GM19351 (cell line): ENCODE measurements around the gene LMOD1.
"Not testable (repeated sequence)": the region's sequence is repeated elsewhere in the genome, so short reads cannot be mapped to it uniquely, and the experiment has no call there.

ENCODE experiments used
- ATAC-seq: cut with Tn5 transposase; IDR thresholded peaks from one replicate; pipeline ENCODE4 v1.9.1; 2021; ENCODE audit warnings: mild to moderate bottlenecking, moderate library complexity; ENCODE audit not compliant: unreplicated experiment

Gene LMOD1

DNA sequence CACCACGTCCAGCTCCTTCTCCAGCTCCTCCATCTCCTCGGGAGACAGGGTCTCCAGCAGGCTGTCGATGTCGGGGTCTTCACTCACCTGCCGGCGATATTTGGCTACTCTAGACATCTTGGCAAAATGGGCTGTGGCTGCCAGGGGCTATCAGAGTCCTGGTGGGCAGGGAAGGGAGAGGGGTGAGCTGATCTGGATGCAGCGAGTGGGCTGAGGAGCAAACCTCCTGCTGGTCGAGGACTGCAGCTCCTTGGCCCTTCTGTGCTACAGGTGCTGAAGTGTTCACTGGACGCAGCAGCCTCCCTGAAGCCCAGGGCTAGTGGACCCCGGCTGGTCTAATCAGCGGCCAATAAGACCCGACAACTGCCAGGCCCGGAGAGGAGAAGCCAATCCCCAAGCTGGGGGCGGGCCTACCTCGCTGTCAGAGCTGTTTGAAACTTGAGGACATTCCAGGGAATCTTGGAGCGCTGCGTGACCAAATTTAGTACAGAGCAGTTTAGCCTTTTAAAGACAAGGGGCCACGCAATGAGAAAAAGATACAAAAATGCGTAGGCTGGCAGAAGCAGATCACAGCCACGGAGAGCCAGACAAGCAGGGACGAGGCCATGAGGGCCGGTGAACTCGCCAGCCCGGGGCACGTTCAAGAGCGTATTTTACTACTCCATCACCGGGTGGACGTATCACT is at the start of gene LMOD1:
LMOD1 (minus strand) TSS at position 325 of the 685 bp plus-strand sequence; CDS start at position 117, 208 bp downstream.
- ATAC-seq: no peak

DNA sequence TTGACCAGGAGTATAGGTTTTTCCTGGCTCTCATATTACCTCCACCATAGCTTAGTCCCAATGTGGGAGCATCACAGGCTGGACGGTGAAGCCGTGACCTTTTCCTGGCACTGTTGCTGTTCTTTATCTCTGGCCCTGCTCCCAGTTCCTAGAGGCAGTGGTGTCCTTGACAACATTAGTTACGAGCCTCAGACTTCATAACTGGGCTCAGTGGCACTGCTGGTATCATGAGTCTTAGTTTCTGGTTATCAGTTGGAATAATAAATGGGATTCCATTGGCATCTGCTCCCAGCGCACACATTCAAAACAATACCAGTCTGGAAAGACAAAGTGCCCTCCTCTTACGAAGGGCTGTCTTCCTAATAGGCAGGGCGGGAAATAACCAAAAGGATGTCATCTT is 44.1 kb upstream of the LMOD1 start:
- no peak for ATAC-seq

DNA sequence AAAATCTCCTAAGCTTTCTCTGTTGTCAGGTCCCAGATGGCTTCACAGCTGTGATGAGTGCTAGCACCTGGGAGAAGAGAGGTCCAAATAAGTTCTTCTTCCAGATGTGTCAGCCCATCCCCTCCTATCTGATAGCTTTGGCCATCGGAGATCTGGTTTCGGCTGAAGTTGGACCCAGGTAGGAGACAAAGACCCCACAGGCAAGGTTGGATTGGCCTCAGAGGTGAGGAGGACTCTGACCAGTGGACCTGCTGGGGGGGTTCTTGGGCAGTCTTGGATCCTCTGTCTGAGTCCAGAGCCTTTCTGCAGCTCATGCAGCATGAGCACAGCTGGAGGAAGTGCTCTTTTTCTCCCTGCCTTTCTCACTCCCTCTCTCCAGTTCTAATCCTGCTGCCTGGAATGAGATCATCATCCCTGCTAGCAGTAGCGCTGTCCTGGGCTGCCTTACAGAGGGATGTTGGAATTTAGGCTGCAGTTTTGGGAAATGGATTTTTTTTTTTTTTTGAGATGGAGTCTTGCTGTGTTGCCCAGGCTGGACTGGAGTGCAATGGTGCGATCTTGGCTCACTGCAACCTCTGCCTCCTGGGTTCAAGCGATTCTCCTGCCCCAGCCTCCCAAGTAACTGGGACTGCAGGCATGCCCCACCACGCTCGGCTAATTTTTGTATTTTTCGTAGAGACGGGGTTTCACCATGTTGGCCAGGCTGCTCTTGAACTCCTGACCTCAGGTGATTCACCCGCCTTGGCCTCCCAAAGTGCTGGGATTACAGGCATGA is 43.2 kb upstream of the LMOD1 start:
- no peak for ATAC-seq

DNA sequence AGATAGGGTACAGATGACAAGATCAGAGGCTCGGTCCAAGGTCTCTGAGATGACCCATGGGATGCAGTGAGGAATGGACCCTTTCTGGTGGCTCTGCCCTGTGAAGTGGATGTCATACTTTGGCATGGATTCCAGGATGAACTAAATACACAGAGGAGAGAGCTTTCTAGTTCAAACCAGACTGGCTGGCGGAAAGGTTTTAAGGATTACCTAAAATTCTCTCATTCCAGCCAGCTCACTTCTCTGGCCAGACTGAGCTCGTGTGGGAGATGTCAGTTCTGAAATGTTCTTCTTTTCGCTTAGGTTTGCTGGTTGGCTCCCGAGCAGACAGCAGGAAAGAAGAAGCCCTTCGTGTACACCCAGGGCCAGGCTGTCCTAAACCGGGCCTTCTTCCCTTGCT is 42.3 kb upstream of the LMOD1 start:
- ATAC-seq: no peak

DNA sequence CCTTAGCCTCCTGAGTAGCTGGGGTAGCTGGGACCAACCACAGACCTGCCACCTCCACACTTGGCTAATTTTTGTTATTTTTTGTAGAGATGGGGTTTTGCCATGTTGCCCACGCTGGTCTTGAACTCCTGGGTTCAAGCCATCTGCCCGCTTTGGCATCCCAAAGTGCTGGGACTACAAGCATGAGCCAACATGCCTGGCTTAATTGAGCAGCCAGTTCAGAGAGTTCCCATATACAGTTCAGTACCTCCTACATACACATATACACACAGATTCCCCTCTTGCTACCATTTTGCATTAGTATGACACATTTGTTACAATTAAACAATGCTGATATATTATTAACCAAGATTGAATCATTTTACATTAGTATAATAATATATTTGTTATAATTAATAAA is 39.0 kb upstream of the LMOD1 start:
- ATAC-seq: no peak

DNA sequence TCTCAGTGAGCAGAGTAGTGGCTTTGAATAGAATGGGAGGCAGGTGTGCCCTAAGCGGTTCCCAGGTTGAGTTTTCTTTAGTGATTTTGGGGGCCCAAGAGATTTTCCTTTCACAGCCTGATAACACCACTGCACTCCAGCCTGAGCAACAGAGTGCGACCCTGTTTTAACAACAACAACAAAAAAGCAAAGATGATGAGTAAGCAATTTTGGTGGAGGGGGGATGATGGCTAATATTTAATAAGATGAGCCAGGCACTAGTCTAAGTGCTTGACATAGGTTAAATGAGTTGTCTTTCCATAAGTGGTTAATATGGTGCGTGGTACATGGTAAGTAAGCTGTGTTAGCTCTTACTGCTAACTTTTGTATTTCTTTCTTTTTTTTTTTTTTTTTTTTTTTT is 38.1 kb upstream of the LMOD1 start:
- no peak for ATAC-seq

DNA sequence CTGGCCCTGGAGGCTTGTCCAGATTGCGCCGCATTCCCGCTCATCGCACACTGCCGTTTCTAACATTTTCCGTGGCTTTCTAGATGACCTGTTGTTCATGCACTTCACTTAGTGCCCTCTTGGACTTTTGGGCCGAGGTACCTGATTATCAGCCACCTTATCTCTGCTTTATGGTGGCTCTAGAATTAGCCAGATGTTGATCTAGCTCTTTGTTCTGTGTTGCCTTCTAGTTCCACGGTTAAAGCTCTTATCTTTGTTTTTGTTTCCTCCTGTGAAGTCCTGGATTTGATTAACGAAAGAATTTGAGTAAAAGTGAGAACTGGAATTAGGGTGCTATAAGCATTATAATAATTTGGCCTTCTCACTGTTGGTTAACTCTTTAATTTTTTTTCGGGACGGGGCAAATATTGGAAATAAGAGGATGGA is 37.0 kb upstream of the LMOD1 start:
- ATAC-seq: no peak

DNA sequence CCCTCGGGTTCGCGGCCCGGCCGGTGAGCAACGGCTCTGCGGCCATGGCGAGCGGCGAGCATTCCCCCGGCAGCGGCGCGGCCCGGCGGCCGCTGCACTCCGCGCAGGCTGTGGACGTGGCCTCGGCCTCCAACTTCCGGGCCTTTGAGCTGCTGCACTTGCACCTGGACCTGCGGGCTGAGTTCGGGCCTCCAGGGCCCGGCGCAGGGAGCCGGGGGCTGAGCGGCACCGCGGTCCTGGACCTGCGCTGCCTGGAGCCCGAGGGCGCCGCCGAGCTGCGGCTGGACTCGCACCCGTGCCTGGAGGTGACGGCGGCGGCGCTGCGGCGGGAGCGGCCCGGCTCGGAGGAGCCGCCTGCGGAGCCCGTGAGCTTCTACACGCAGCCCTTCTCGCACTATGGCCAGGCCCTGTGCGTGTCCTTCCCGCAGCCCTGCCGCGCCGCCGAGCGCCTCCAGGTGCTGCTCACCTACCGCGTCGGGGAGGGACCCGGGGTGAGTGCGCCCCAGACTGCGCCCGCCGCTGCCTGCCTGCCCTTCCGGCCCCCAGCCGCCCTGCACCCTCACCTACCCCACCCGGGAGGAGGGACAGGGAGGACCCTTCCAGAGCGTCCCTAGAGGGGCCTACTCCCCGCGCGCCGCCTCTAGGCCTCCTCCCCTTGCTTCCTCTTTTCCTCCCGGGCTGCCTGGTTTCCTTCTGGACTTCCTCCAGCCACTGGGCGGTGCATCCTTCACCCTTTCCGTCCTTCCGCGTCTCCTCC is 36.5 kb upstream of the LMOD1 start, which contains the start of gene RNPEP:
RNPEP (plus strand) TSS at position 26 of the 757 bp plus-strand sequence; CDS start at position 45, 19 bp downstream.
- peak; percentile 72 for ATAC-seq

DNA sequence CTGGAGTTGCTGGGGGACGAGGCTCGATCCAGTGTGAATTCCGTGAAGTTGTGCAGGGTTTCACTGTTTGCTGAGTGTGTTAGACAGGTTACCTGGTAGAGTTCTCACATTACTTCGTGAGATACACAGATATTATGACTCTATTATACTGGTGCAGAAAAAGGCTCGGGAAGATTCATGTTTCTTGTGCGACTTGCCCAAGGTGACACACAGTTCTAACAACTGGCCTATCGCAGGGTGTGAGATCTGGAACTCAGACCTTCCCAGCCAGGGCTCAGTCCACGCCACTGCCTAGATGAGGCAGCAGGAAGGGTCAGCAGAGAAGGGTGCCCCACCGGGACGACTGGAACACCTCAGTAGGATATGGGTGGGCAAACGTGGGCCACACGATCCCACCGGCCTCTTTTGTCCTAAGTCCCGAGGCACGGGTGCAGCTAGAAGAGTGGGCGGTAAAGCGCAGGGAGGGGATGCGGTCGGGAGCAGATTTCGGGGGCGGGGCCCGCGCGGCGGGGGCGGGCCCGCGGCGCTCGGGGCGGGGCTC is 35.8 kb upstream of the LMOD1 start:
- ATAC-seq: no peak

DNA sequence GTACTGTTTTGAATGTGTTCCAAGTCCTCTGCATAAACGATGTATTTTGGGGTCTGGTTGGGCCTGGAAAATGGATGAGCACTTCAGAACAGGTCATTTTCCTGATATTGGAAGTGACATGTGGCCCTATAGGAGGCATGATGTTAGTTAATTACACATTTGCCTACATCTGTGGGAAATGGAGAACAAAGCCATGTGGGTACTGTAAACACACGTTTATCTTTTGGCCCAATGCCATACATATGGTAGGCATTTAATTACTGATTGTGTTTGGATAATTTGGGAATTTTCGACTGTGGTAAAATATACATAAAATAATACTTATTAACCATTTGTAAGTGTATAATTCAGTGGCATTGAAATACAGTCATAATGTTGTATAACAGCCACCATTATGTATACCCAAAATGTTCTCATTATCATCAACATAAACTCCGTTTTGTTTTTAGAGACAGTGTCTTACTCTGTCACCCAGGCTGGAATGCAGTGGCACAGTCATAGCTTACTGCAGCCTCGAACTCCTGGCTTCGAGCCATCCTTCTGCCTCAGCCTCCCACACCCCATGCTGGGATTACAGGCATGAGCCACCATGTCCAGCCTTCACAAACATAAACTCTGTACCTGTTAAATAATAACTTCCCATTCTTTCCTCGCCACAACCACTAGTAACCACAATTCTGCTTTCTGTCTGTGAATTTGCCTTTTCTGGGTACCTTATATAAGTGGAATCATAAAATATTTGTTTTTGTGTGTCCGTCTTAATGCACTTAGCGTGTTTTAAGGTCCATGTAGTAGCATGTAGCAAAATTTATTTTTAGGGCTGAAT is 24.2 kb upstream of the LMOD1 start:
- ATAC-seq: no peak

DNA sequence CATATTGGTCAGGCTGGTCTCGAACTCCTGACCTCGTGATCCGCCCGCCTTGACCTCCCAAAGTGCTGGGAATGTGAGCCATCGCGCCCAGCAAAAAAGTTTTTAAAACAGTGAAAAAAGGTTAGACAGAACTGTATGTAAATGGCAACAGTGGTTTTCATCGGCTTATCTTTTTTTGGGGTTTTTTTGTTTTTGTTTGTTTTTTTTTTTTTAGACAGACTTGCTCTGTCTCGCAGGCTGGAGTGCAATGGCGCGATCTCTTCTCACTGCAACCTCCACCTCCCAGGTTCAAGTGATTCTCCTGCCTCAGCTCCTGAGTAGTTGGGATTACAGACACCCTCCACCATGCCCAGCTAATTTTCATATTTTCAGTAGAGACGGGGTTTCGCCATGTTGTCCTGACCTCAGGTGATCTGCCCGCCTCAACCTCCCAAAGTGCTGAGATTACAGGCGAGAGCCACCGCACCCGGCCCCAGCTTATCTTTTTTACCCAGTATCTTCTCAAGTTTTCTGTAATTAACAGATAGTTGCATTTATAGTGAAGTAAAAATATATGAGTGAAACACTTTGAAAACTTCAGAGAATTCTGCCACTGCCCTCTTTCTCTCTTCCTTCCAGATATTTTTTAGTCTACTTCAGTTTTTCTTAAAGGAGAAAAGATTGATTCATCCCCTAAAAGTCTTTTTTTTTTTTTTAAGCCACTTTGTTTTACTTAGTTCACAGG is 22.0 kb upstream of the LMOD1 start:
- no peak for ATAC-seq

DNA sequence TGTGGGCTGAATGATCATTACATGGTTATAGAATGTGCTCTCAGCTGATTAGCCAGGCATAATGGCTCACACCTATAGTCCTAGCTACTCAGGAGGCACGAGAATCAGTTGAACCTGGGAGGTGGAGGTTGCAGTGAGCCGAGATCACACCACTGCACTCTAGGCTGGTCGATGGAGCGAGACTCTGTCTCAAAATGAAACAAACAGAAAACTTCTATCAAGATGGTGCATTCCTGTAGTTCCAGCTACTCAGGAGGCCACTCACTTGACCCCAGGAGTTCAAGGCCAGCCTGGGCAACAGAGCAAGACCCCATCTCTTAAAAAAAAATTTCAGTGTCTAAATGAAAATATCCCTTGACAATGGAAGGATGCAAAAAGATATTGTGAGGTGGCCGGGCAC is 19.8 kb upstream of the LMOD1 start:
- ATAC-seq: no peak

DNA sequence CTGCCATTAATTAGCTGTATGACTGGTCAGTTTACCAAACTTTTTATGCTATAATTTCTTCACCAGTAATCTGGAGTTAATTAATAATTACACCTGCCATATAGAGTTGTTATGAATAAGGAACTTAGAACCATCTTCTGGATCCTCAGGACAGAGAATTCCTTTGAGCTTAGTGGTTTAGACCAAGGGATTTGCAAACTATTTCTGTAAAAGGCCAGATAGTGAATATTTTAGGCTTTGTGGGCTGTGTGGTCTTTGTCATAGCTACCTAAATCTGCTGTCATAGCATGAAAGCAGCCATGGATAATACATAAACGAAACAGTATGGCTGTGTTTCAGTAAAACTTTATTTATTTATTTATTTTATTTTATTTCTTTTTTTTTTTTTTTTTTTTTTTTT is 17.9 kb upstream of the LMOD1 start:
- ATAC-seq: no peak

DNA sequence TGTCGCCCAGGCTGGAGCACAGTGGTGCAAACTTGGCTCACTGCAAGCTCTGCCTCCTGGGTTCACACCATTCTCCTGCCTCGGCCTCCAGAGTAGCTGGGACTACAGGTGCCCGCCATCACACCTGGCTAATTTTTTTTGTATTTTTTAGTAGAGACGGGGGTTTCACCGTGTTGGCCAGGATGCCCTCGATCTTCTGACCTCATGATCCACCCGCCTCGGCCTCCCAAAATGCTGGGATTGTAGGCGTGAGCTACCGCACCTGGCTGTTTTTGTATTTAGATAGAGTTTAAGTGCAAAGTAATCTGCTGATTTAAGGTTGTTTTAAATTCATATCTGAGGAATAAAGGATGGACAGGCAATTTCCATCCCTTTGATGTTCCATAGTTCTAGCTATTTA is 16.0 kb upstream of the LMOD1 start:
- not testable (repeated sequence) for ATAC-seq

DNA sequence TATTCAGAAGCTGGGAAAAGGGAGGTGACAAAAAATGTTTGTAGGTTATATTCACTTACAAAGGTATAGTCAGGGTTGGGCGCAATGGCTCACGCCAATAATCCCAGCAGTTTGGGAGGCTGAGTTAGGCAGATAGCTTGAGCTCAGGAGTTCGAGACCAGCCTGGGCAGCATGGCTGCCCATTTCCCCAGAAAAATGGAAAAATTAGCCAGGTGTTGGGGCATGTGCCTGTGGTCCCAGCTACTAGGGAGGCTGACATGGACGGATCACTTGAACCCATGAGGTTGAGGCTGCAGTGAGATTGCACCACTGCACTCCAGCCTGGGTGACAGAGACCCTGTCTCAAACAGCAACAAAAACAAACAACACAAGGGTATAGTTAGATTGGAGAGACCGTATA is 12.0 kb upstream of the LMOD1 start:
- no peak for ATAC-seq

DNA sequence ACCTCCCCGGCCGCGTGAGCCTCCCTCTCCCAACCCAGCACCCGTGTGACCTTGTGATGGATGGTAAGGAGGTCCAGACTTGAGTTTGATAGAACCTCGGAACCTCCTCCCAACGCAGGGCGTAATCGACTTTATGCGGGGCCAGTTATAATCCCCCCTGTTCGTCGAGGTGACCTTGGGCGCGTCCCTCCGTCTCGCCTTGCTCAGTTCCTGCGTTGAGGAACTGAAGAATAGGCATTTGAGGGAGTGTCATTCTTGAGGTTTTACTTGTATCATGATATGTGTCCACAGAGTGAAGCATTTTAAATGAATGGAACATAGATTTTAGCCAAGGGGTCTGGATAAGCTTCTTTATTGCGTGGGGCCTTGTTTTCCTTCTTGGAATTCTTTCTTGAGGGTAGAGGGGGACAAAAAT is 9.4 kb upstream of the LMOD1 start:
- ATAC-seq: peak; percentile 29

DNA sequence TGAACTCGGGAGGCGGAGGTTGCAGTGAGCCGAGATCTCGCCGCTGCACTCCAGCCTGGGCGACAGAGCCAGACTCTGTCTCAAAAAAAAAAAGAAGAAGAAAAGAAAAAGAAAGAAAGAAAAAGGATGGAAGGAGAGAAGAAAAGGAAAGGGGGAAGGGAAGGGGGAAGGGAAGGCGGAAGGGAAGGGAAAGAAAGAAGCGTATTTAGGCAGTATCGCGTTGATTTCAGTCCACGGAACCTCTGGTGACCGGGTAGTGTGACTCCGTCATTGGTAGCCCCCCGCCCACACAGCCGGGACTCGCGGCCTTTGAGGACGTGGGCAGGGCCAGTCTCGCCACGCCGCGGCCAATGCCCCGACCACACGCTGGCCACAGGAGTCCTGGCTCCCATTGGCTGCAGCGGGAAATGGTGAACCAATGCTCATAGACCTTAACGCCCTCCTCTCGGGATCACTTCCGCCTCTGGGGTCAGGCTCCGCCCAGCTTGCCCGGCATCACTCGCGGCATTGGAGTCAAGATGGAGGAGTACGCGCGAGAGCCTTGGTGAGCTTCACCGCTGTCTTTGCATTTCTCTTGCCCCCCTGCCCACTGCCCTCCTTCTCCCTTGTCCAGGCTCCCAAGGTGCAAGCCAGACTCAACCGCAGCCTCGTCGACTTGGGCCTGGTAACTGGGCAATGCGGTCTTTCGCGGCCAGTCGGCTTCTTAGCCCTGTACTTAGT is 8.8 kb upstream of the LMOD1 start, which contains the start of gene TIMM17A:
TIMM17A (plus strand) TSS at position 495 of the 720 bp plus-strand sequence; CDS start at position 519, 24 bp downstream.
- peak; percentile 100 for ATAC-seq

DNA sequence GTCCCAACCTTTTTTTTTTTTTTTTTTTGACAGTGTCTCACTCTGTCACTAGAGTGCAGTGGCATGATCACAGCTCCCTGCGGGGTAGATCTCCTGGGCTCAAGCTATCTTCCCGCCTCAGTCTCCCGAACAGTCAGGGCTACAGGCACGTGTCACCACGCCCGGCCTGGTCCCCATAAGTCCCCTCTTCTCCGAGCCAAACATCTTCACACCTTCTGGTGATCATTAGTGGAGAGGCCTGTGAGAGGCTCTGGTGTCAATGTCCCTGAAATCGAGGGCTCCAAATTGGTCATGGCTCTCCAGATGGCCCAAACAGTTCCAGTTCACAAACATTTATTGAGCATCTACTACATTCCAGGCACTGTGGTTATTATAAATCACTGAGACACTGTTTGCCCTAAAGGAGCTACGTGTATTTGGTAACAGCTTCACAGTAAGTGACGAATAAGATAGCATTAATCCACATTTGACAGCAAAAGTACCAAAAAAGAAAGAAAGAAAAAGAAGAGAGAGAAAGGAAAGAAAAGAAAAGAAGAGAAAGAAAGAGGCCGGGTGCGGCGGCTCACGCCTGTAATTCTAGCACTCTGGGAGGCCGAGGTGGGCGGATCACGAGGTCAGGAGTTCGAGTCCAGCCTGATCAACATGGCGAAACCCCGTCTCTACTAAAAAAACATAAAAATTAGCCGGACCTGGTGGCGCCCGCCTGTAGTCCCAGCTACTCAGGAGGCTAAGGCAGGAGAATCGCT is 8.1 kb upstream of the LMOD1 start:
- no peak for ATAC-seq
